Stimulated activated CD8-positive, alpha-beta memory T cell treated with anti-CD3 and anti-CD28 coated beads, Interleukin-15, amount 100 ng/mL, for 24 hours (primary cell): ENCODE measurements around the gene CTBS.
"Not testable (repeated sequence)": the region's sequence is repeated elsewhere in the genome, so short reads cannot be mapped to it uniquely, and the experiment has no call there.

Experiments
- DNase-seq: peaks from one replicate; pipeline ENCODE4 v3.0.0-alpha.2; 2020; ENCODE audit warnings: low read depth

Gene CTBS, protein sequence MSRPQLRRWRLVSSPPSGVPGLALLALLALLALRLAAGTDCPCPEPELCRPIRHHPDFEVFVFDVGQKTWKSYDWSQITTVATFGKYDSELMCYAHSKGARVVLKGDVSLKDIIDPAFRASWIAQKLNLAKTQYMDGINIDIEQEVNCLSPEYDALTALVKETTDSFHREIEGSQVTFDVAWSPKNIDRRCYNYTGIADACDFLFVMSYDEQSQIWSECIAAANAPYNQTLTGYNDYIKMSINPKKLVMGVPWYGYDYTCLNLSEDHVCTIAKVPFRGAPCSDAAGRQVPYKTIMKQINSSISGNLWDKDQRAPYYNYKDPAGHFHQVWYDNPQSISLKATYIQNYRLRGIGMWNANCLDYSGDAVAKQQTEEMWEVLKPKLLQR

GRCh38 chr1:84573967-84574842, at the start of gene CTBS:
Gene CTBS, minus strand, starts transcription at chr1:84574440. Its CDS starts 25 bp downstream, at chr1:84574415.
- peak; percentile 66 for DNase-seq

GRCh38 chr1:84621553-84621952, 47.3 kb upstream of the CTBS start:
- DNase-seq = no peak

DNA sequence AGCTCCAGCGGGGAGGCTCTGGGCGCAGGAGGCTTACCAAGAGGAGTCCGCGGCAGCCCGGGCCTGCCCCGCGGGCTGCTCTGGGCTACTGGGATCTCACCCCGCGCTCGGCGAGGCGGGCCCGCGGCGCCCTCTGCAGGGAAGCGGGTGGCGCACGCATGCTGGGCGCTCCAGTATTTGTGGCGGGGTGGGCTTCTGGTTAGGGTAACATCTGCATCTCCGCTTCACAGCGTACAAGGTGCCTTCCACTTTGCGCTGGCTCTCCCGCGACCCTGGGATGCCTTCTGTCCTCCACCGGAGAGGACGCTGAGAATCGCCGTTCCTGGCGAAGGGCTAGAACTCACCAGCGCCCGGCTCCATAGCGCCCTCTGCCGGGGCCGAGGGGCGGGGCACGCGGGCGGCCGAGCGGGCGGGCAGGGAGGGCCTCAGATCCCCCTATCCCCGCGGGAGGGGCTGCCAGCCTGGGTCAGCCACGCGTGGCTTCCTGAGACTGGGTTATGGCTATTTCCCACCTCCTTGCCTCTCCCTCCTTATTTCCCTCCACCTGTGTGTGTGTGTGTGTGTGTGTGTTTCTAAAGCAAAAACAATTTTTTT, 46.6 kb upstream of the CTBS start:
- DNase-seq = peak; percentile 74

DNA sequence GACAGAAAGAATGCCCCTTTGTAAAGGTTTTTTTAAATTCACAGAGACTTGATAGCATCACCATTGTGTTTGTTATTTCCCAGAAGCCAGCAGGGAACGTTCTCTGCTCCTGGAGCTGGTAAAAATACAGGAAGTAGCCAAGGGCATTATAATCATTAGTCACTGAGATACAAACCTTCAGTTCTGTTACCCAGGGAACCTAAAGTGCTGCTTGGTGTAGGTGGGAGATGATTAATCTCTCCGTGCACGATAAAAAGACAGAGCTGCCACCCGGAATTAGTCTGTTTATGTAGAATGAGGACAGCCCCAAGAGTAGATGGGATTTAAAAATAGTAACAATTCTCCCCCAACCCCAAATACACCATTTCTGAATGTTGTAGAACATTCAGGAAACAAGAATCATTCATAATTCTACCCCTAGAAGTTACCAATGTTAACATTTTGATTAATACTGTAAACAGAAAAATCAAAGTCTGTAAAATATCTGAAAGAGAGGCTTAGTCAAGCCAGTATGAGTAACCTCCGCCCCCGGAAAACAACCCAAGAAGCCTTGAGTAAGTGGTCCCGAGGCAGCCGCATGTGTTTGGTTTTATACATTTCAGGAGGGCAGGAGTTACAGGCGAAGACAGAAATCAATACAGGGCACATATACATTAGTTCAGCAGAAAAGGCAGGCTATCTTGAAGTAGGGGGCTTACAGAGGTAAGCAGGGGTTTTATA, 45.3 kb upstream of the CTBS start:
- DNase-seq = no peak

GRCh38 chr1:84617349-84617748, 43.1 kb upstream of the CTBS start:
- no peak for DNase-seq

- no peak for DNase-seq
These were observed 41.5 kb upstream of the CTBS start for GRCh38 chr1:84615790-84616189.

GRCh38 chr1:84613887-84614286, 39.6 kb upstream of the CTBS start:
- no peak for DNase-seq

- no peak for DNase-seq
These were observed 38.8 kb upstream of the CTBS start for GRCh38 chr1:84613026-84613425.

- DNase-seq = no peak
These were observed 37.6 kb upstream of the CTBS start for GRCh38 chr1:84611796-84612195.

- no peak for DNase-seq
These were observed 36.9 kb upstream of the CTBS start for GRCh38 chr1:84611091-84611490.

GRCh38 chr1:84606977-84607376, 32.7 kb upstream of the CTBS start:
- DNase-seq = no peak

- DNase-seq = no peak
These were observed 30.9 kb upstream of the CTBS start for GRCh38 chr1:84605157-84605556.

DNA sequence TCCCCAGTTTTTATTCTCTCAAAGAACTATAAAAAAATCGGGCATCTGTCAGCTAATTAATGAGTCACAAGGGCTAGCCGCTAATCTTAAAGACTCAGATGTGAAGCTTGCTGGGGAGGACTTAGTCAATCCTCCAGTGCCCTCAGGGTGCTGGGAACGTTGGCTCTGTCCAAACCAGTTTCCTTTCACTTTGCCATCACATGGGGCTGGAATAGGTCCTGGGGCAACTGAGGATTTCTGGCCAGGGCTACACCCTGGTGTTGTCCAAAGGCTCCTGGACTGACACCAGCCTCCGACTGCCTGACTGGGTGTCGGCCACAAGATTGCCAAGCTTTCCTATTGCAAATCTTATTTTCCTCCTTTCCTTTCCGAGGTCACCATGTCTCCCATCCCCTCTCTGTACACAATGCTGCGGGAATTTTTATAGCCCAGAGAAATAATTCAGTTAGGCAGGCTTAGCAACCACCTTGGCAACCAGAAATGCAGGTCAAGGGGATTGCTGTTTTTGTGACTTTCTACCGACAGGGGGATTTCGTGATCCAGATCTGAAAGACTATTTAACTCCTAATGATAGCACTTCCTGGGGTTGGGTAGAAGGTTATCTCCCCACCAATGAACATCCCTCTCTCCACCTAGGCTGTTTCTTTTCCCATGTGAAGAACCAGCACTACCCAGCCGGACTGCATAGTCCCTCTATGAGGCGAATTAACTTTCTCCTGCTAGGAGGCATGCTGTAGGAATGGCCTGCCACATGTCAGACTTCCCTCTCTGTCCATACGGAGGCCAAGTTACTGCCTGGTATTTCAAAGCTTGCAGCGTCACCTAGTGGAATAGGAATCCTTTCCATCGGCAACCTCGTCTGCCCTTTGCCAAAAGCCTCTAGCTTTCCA, 29.9 kb upstream of the CTBS start:
- no peak for DNase-seq

DNA sequence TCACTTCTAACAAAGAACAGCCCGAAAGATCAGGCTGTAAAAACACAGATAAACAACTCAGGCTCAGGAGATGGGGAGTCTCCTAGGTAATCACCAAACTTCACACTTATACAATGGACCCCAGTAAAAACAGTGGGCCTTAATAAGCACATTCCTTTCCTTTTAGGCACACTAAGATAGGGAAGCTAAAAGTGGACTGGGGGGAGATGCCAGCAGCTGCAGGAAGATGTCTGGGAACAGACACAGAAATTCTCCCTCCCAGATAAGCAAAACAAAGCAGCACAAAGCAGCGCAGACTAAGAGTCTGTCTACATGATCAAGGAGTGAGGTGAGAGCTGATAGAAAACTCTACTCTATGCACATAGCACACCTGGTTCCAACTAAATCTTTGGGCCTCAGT, 29.0 kb upstream of the CTBS start:
- no peak for DNase-seq

DNA sequence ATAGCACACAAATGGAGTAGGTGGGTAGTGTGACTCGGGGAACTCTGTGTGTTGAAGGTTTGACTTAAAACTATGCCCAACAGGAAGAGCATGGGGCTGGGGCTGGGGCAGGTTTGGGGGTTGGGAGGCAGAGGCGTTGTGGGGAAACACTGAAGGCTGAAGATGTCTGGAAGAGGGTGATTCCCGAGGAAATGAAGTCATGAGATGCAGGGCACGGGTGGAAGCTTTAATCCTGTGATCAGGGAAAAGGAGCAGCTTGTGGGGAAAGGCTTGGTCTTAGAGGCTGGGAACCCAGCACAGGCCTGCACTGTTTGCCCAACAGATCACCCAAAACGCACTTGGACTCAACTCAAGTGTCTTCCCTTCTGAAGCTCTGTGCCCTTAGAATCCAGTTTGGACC, 26.6 kb upstream of the CTBS start:
- no peak for DNase-seq

DNA sequence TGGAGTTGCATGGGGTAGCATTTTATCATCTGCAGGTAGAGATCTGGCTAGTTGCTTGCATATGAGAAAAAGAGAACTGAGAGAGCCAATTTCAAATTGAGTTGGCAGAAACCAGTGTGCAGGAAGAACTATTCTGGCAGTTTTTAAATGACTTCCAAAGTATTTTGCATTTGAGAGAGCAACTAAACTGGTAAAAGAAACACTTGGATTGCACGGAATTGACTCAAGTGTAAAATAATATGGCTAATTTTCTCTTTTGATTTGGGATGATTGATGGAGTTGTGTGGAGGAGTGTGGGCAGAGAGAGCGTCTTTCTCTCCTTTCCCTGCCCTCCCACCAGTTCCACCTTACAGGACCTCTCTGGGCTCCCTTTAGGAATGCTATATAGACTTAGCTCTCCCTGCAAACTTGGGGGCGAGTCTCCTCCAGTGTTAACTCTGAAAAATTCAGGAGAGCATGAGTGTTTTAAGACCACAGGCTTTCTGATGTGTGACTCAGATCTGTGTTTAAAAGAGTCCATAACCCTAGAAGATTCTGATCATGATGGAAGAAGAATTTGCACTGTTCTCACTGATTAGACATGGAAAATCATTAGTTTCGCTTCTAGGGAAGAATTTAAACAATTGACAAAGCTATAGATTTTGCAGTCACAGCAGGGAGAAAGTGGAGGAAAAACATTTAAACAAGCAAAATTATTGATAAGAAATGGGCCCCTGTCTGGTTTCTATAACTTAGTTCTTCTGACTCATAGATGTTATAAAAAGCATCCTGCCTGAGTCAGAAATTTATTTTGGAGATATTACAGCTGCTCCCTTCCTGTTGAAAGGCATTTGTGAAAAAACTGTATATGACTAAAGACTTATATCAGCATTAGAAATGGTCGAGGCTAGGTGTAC, 24.9 kb upstream of the CTBS start:
- no peak for DNase-seq

- no peak for DNase-seq
These were observed 24.2 kb upstream of the CTBS start for GRCh38 chr1:84598418-84598817.

GRCh38 chr1:84597011-84597410, 22.8 kb upstream of the CTBS start:
- no peak for DNase-seq

- DNase-seq = not testable (repeated sequence)
These were observed 20.7 kb upstream of the CTBS start for GRCh38 chr1:84594959-84595358.

GRCh38 chr1:84587099-84587498, 12.9 kb upstream of the CTBS start:
- DNase-seq = no peak
